CD4-positive, alpha-beta T cell treated with Interferon alpha-2 for 1 hour (primary cell): Measurements from ENCODE around the gene YBX3.

Source experiments
- DNase-seq, 2 donors: peaks; one replicate each; pipeline ENCODE4 v3.0.0-alpha.2; 2020 to 2022

YBX3 gene

DNA sequence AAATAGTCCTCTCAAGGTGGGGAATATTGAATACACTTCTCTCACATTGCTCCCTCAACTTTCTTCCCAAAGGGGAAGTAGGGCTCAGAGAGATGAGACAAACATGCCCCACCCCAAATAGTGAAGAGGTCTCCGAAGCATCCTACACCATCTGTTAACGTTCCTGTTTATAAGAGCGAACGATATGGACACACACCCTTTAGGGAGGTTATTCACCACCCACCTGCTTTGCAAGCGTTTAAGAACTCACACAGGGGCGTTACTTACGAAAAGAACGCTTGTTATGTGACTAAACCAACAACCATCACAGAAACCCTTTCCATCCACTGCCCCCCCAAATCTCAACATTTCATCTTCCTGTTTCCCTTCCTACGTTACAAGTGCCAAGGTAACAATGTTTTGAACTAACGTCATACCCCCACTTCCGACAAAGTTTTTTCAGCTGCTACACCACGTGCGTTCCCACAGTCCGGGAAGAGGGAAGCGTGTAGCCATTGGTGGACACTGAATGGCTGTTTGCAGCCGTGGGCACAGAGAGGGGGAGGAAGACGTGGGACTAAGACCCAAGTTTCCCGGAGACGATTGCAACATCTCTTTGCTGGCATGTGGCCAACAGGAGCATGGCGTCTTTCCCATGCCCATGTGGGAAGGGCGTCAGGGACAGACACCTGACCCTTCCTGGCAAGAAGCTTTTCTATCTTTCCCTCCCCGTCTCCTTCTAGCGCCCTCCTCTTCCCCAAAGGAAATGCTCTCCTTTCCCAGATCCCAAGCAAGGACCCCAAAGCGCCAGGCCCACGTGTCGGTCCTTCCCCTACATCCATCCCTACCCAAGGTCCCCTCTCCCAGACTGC lies 1.2 kb downstream of the YBX3 start:
- peak; percentile 87 to 88 for DNase-seq

DNA sequence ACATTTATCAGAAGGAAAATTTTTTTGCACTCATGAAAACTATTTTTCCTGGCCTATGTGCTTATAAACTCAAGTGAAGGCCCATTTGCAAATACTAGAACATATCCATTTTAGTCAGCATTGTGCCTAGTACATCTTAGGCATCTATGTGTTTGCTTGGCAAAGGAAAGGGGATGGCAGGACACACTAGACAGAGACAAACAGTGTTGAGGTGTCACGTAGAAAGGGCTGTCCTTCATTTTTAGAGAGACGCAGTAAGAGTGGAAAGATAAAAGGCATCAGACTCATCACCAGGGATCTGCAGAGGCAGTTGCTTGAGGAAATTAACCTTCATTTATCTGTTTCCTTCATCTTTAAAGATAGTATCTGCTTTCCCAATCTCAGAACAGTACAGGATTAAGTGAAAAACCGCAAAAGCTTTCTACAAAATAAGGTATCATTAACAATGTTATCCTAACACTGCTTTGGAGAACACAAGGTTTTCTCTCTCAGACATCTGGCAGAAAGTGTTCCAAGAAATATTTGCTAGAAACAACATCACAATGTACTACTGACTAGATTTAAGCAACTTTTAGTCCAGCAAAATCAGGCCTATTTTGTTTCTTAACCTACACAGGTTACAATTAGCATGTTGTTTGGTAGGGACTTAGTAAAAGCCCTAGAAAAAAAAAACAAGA lies 2.0 kb downstream of the YBX3 start:
- DNase-seq = no peak

DNA sequence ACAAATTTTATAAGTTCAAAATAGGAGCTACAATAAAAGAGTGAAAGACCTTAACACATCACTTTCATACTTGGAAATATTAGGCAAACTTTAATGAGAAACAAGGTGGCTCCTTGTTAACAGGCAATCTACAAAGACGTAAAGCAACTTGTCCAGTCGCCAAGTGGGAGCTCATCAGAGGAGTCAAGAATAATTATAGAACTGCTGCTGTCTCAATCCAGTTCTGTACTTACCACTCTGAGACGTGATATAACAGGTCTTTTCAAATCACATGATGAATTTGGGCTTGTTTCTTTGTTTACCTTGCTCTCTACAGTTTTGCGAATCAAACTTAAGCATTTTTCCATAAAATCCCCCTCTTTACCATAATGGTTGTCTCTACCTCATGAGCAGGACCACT lies 3.6 kb downstream of the YBX3 start:
- DNase-seq = no peak

DNA sequence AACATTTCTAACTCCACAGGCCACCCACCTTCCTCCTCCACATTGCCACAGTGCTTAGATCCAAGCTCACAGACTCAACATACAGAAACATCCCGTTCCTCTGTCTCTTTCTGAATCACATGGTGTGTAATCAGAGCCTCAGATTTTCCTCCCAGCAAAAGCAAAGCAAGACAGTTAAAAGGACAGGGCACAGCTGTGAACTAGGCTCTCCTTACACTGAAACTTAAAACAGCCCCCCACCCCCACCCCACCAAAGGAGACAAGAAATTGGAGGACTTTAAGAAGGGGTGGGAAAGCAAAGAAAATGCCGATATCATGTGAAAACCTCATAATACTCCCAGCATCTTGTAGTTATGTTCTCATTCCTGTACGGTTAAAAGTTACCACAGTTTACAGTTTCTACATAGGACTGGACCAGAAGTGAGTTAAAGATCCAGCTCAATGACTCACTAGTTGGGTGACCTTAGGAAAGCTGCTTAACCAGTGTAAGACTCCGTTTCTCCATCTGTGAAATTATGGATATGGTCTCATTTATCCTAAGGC lies 4.8 kb downstream of the YBX3 start:
- no peak for DNase-seq

DNA sequence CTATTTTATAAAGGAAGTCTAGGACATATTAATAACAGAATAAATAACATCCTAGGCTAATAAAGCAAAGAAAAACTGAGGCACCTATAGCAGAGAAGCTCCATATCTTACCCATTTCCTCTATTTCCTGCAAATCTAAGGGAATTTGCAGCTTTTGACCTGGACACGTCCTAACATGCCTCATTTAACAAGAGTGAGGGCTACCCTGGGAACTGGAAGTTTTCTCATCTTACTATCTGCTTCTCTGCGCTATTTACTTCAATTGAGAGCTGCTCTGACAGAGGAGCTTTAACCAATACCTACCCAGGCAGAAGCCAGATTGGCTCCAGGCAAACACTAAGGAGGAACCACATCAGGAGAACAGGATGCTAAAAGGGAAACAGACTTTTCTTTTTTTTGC lies 5.7 kb downstream of the YBX3 start:
- DNase-seq = no peak

DNA sequence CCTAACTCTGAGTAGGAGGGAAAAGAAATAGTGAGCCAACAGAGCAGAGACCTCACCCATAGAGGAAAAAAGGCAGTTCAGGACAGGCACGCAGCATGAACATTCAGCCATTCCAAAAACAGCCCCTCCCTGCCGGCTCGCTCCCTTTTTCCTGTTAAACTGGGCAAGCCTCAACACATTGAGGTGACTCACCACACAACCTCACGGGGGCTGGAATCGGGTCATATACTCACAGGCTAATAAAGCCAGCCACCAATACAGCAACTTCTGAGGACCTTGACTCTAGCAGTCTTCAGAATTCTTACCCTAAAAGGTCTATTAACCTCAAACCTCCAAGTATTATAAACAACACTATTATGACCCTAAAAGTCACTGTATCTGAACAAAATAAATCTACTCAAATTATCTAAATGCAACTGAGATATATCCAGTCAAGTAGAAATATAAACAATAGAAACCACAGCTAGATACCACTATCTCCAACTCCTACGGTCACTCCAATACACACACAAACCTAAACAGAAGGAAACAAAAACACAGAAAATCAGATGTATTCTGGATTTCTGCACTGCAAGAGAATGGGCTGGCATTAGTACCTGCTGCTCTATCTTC lies 6.3 kb downstream of the YBX3 start:
- DNase-seq = no peak

DNA sequence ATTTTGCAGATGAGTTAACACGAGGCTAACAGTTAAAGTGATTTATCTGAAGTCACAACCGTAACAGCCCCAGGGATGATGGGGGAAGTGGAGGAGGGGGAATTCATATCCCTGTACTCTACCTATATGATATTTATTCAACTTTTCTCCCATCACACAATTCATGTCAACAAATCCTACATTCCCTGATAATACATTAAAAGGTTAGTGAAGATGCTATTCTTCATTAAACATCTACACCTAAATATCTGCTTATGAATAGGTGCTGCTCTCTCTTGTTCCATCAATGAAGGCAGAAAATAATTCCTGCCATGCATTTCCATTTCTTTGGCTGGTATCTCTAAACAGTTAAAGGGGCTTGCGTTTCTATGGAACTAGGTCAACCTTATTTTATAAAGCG lies 6.8 kb downstream of the YBX3 start:
- no peak for DNase-seq

DNA sequence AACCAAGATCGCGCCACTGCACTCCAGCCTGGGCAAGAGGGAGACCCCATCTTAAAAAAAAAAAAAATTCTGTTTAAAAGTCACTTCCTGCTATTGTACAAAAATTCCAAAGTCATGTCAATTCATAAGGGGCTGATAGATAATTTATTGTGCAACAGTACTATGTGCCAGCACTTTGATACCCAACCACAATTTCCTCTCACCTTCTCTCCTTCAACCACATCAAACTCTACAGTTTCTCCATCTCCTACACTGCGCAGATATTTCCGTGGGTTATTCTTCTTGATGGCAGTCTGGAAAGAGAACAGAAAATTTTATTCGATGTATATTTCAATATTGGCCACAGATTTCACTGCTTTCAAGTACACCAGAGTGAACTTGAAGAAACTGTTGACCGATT lies 7.6 kb downstream of the YBX3 start:
- DNase-seq = peak in 1 of 2 donors; percentile 51

DNA sequence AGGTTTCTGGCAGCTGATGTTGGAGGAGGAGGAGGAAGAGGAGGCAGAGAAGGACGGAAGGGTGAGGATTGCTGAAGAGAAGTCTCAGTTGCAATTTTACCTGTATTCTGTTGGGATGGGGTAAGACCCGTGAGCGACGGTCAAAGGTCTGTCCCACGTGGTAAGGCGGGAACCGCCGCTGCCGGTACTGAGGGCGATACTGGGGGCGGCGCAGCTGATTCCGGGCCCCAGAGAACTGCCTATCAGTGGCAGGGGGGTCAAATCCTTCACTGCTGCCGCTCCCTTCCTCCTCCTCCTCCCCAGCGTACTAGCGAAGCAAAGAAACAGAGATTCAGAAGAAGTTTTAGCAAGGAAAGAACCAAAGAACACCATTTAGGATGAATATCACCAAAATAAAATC lies 13.3 kb downstream of the YBX3 start:
- DNase-seq = no peak

DNA sequence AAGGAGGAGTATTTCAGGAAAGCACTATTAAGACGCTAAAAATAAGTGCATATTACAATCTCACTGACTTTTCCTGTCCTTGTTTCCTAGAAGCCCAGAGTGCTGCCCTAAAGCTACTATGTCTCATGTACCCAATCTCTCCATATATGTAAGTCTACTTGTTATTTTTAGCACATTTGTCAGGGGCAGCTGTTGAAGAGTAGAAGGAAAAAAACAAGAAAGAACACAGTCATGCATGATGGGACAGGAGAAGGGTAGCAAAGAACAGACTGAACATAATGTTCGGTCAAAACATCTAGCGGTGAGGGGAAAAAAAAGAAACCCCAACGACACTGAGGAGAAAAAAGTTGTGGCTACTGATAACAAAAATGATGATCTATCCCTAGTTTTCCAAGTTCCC lies 14.3 kb downstream of the YBX3 start:
- DNase-seq = no peak

DNA sequence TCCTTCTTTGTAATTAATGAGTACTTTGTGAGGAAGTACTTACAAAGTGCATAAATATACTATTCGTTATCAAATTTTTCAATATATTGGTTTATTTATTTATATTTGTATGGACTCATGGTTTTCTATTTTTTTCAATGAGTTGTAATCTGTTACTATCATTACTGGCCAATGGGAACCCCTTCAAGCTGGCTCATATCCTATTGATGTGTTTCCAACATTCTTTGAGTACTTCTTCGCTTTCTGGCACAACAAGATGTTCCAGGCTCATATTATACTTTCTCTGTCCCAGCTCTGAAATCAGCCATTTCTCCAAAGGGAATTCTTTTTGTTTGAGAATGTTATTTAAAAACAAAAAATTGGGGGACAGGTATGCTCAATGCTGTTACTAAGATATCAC lies 17.5 kb downstream of the YBX3 start:
- DNase-seq = no peak

DNA sequence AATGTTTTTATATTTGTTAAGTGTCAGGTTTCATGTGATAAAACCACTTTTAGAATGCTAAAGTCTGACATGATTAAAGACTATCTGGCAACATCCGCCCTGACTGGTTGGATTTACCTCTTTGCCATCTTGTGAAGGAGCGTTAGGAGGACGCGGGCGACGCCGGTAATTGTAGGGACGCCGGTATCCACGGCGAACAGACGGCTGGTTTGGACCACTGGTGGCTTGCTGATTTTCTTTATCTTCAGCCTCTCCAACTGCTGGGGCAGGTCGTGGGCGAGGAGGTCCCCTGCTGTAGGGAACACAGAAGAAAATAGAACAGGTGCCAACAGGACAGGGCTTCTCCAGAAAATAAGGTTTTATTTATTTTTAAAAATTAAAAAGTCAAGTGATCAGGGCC lies 21.3 kb downstream of the YBX3 start:
- no peak for DNase-seq

DNA sequence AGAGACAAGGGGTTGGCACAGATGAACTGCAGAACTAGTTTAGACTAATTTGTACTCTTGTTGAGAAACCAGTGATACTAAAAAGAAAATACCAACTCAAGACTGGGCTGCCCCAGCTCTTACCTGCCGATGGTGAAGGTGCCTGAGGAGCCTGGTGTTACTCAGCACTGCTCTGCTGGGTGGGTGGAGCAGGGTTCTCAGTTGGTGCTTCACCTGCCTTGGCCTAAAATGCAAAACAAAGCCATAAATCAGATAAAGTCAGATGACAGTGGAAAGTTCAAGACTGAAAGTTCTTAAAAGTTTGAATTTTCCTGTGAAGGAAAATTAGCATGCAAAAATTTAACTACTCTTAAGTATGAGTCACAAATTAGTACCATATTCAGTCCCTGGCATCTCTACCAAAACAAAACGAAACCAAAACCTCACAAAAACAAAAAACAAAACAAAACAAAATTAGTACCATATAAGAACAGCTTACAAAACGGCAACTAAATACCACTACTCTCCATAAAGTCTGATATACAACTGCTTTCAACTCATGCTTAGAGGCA lies 21.9 kb downstream of the YBX3 start:
- DNase-seq = peak in 1 of 2 donors; percentile 21

DNA sequence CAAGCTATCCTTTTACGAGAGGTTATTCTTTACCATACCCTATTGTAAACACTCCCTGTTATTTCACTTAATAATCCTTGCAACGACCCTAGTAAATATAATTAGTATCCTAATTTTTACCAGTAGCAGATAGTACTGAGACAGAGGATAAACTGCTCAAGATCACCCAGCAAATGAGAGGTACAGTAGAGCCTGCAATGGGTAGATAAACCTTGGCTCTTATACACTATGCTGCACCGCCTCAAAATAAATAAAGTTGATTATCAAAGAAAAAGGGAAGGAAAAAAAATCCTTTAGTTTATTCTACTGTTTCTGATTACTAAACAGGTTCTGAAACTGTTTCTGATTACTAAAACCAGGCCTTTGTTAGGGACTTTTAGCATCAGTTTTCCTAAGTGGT lies 22.5 kb downstream of the YBX3 start:
- DNase-seq = no peak

DNA sequence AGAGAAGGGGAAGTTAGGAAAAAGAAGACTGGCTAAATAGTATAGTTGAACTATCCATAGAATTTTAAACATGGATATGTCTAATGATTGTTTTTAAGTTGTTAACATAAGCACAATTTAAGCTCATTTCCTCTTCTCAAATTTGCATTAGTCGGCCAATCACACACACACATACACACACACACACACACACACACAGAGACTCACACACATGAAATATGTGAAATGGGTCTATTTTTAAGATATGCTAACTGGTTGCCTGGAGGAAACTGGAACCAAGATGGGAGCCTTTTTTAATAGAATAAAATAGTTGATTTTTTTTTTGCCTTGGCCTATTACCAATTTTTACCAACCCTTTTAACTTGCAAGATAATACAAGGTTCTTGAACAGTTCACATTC lies 25.3 kb downstream of the YBX3 start:
- no peak for DNase-seq

DNA sequence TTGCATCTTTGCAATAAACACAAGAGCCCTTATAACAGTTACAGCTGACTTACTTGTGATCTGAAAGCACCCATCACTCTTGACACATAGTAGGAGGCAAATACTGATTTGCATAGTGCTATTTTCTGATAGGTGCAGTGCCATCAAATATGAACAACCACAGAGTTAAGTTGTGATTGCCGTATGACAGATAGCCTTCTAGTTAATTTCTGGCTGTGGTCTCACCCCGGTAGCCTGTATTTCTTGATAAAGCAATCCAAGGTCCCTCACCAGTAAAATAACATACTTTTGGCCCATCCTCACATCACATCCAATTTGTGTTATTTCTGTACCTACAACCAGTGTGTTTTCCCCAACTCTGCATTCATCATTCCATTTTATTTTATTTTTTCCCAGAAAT lies 26.0 kb downstream of the YBX3 start:
- no peak for DNase-seq

DNA sequence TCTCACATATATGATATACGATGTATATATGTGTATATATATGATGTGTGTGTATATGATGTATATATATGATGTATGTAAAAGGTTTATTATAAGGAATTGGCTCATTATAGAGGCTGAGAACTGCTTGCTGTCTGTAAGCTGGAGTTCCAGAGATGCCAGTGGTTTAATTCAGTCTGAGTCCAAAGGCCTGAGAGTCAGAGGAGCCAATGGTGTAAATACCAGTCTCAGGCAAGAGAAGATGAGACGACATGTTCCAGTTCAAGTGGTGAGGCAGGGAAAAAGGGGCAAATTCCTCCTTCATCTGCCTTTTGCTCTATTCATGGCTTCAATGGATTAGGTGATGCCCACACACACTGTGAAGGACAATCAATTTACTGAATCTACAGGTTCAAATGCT lies 32.2 kb downstream of the YBX3 start:
- DNase-seq = no peak

DNA sequence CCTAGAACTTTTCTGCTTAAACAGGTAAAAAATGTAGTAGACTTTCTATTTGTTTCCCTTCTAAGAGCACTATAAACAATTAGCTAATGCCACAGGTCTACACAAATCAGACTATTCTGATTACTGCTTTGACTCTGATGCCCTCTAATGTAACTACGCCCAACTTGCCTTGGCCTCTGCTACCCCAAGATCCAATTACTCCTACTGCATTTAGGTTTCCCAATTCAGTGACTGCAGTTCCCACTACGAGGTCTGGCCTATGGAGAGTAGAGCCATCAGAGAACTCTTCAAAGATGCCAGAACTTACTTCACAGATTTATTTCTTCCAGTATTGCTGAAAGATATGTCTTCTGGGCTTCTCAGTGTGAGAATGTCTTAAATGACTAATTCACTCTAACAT lies 34.0 kb downstream of the YBX3 start:
- no peak for DNase-seq

DNA sequence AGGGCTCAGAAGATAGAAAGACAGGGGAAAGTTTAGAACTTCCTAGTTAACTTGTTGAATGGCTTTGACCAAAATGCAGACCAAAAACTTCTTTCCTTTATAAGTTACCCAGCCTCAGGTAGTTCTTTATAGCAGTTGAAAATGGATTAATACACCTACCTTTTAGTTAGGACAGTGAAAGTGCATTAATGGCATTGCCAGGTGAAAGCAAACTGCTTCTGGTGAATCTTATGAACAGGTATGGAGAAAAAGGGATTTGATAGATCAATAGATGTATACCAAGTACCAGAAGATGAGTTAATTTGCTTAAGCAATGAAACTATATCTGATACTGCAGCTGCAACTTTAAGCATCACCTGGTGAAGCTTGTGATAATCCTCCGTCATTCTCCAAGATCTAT lies 35.1 kb downstream of the YBX3 start:
- DNase-seq = no peak

DNA sequence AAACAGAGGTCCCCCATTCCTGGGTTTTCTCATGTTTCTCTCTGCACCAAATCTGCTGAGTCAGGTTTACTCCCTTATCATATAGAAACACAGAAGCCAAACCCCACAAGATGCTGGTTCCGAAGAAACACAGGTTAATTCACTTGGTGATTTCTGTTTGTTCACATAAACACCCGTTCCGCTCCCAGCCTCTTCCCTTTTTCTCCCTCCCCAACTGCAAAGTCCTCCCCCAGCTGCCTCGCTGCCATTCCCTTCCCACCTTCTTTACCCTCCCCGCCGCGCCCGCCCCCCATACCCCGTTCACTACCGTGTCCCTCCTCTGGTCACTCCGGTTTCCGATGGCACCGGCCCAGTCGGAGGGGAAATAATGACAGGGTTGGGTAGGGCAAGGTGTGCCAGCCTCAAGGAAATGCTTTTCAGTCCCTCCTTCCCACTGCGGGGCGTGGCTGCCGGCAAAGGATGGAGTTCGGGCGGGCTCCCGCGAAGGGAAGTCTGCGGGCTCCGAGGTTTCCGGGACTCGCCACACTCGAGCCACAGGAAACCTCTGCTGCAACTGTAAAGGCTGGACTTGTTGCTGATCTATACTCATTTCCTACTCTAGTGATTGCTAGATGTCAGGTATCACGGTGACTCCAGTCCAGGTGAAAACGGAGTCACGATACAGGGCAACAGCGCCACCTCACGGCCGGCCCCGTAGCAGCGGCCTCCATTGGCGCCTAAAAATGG lies 49.3 kb downstream of the YBX3 start, which contains the start of gene STYK1:
TSS of gene STYK1 (minus strand) at position 394 of the 726 bp plus-strand sequence. CDS start 39,434 bp downstream, outside the sequence.
- DNase-seq = peak; percentile 56 to 83

DNA sequence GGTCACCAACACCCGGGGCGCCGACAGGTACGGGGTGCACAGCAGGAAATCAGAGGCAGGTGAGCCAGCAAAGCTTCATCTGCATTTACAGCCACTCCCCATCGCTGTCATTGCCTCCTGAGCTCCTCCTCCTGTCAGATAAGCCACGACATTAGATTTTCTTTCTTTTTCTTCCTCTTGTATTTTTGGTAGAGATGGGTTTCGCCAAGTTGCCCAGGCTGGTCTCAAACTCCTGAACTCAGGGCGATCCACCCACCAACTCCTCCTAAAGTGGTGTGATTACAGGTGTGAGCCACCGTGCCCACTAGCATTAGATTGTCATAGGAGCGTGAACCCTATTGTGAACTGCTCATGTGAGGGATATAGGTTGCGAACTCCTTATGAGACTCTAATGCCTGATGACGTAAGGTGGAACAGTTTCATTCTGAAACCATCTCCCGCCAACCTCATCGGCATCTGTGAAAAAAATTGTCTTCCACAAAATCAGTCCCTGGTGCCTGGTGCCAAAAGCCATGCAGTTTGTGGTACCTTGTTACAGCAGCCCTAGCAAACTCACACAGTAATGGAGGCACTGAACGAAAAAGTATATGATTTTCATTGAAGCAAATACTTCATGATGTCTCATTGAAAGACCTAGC lies 50.8 kb downstream of the YBX3 start:
- DNase-seq = peak; percentile 23 to 63

DNA sequence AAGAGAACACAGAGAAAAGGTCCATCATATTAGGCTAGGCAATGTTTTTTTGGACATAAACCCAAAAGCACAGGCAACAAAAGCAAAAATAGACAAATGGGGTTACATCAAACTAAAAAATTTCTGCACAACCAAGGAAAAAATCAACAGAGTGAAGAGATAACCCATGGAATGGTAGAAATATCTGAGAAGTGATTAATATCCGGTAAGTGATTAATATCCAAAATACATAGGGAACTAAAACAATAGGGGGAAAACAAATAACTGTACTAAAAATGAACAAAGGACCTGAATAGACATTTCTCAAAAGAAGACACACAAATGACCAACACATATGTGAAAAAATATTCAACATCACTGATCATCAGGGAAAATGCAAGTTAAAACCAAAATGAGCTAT lies 53.6 kb downstream of the YBX3 start:
- DNase-seq = no peak
